ENCODE data around the gene CSPG4.

DNA sequence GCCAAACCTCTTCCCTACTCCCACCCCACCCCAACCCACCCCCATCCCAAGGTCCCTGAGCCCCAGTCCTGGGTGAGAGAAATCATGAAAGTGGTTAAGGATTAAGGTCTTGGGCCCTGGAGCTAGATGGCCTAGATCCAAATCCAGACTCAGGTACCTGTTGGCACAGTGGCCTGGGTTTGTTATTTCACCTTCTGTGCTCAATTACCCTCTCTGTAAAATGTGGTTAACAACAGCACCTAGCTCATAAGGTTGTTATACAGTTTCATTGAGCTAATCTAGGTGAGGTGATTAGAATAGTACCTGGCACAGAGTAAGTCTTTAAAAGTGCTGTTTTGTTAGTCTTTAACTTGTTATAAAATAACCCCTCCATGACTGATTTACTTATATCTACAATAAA lies 80.7 kb downstream of the CSPG4 start:
- TF ChIP-seq, protein P1, sequence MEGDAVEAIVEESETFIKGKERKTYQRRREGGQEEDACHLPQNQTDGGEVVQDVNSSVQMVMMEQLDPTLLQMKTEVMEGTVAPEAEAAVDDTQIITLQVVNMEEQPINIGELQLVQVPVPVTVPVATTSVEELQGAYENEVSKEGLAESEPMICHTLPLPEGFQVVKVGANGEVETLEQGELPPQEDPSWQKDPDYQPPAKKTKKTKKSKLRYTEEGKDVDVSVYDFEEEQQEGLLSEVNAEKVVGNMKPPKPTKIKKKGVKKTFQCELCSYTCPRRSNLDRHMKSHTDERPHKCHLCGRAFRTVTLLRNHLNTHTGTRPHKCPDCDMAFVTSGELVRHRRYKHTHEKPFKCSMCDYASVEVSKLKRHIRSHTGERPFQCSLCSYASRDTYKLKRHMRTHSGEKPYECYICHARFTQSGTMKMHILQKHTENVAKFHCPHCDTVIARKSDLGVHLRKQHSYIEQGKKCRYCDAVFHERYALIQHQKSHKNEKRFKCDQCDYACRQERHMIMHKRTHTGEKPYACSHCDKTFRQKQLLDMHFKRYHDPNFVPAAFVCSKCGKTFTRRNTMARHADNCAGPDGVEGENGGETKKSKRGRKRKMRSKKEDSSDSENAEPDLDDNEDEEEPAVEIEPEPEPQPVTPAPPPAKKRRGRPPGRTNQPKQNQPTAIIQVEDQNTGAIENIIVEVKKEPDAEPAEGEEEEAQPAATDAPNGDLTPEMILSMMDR (IDR thresholded peaks at IDR 0.05; ENCODE audit: insufficient read depth, low read length), result no peak
- TF ChIP-seq POLR2AphosphoS5 (IDR thresholded peaks at IDR 0.05; ENCODE audit: low read depth), result no peak
- TF ChIP-seq, protein P2, sequence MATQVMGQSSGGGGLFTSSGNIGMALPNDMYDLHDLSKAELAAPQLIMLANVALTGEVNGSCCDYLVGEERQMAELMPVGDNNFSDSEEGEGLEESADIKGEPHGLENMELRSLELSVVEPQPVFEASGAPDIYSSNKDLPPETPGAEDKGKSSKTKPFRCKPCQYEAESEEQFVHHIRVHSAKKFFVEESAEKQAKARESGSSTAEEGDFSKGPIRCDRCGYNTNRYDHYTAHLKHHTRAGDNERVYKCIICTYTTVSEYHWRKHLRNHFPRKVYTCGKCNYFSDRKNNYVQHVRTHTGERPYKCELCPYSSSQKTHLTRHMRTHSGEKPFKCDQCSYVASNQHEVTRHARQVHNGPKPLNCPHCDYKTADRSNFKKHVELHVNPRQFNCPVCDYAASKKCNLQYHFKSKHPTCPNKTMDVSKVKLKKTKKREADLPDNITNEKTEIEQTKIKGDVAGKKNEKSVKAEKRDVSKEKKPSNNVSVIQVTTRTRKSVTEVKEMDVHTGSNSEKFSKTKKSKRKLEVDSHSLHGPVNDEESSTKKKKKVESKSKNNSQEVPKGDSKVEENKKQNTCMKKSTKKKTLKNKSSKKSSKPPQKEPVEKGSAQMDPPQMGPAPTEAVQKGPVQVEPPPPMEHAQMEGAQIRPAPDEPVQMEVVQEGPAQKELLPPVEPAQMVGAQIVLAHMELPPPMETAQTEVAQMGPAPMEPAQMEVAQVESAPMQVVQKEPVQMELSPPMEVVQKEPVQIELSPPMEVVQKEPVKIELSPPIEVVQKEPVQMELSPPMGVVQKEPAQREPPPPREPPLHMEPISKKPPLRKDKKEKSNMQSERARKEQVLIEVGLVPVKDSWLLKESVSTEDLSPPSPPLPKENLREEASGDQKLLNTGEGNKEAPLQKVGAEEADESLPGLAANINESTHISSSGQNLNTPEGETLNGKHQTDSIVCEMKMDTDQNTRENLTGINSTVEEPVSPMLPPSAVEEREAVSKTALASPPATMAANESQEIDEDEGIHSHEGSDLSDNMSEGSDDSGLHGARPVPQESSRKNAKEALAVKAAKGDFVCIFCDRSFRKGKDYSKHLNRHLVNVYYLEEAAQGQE (IDR thresholded peaks at IDR 0.05; ENCODE audit: insufficient replicate concordance, low read depth), result no peak
- no peak for TF ChIP-seq GABPA (IDR thresholded peaks at IDR 0.05; ENCODE audit: low read depth)
- no peak for TF ChIP-seq SPI1 (IDR thresholded peaks at IDR 0.05; ENCODE audit: borderline replicate concordance, low read depth)
